Neural cell (in vitro differentiated cells): Measurements from ENCODE around the gene SEMA4F. TPM values are rescaled to one million over a fixed set of nuclear protein-coding genes. Genes with fewer than 3 reads are reported as not detected.

ENCODE experiments used
- H2AFZ ChIP-seq: fragments of 200-600, 300-800 bp; sonication (generic), shearing (Covaris generic); 2 replicates; pipeline ENCODE4 v1.6.0; 2014; ENCODE audit warnings: low read depth, mild to moderate bottlenecking, antibody characterized with exemption, low read length, moderate library complexity
- H3F3A ChIP-seq: fragments of 200-600 bp; shearing (Covaris generic); 2 replicates; pipeline ENCODE4 v1.6.1; 2016; ENCODE audit warnings: mild to moderate bottlenecking, moderate library complexity, mixed read lengths, antibody characterized with exemption, low read length; ENCODE audit not compliant: insufficient read depth, poor library complexity, severe bottlenecking
- H3K27ac ChIP-seq: fragments of 200-600, 300-800 bp; sonication (generic), shearing (Covaris generic); 2 replicates; pipeline ENCODE4 v1.5.1; 2014; ENCODE audit warnings: mild to moderate bottlenecking, low read length, moderate library complexity
- H3K27me3 ChIP-seq: fragments of 300-800, 200-600 bp; sonication (generic), shearing (Covaris generic); 2 replicates; pipeline ENCODE4 v1.6.0; 2014; ENCODE audit warnings: mild to moderate bottlenecking, low read depth, low read length, moderate library complexity; ENCODE audit not compliant: insufficient read depth
- H3K36me3 ChIP-seq: fragments of 300-800, 200-600 bp; sonication (generic), shearing (Covaris generic); 2 replicates; pipeline ENCODE4 v1.5.1; 2014; ENCODE audit warnings: mild to moderate bottlenecking, antibody characterized with exemption, low read length, moderate library complexity; ENCODE audit not compliant: insufficient read depth
- H3K4me2 ChIP-seq: fragments of 300-800, 200-600 bp; sonication (generic), shearing (Covaris generic); 2 replicates; pipeline ENCODE4 v1.6.0; 2014; ENCODE audit warnings: mild to moderate bottlenecking, low read length
- H3K4me3 ChIP-seq: fragments of 300-800, 200-600 bp; sonication (generic), shearing (Covaris generic); 2 replicates; pipeline ENCODE4 v1.5.1; 2014; ENCODE audit warnings: mild to moderate bottlenecking, low read length, moderate library complexity
- H3K79me2 ChIP-seq: fragments of 200-600 bp; shearing (Covaris generic); replicated peaks from 2 replicates; pipeline ENCODE4 v1.6.0; 2014; ENCODE audit warnings: mild to moderate bottlenecking, low read length, moderate library complexity; ENCODE audit not compliant: insufficient read depth
- H3K9ac ChIP-seq: fragments of 300-800, 200-600 bp; sonication (generic), shearing (Covaris generic); 2 replicates; pipeline ENCODE4 v1.6.1; 2016; ENCODE audit warnings: mild to moderate bottlenecking, low read length, mixed read lengths
- H3K9me2 ChIP-seq: fragments of 200-600 bp; shearing (Covaris generic); 2 replicates; pipeline ENCODE4 v1.6.1; 2016; ENCODE audit warnings: mild to moderate bottlenecking, low read length, mixed read lengths; ENCODE audit not compliant: insufficient read depth
- H3K9me3 ChIP-seq: fragments of 200-600, 300-800 bp; sonication (generic), shearing (Covaris generic); 2 replicates; pipeline ENCODE4 v1.6.1; 2016; ENCODE audit warnings: mild to moderate bottlenecking, mixed run types, low read length, moderate library complexity, mixed read lengths
- H4K20me1 ChIP-seq: fragments of 200-600 bp; shearing (Covaris generic); 2 replicates; pipeline ENCODE4 v1.6.1; 2016; ENCODE audit warnings: mild to moderate bottlenecking, mixed run types; ENCODE audit not compliant: insufficient read depth
- EP300 ChIP-seq: fragments of 450-650 bp; conservative IDR thresholded peaks from 2 replicates; pipeline ENCODE4 v1.6.1; 2014; ENCODE audit warnings: antibody characterized with exemption, mild to moderate bottlenecking, moderate library complexity; ENCODE audit not compliant: poor library complexity, severe bottlenecking
- EZH2 ChIP-seq: fragments of 200-600, 300-800 bp; shearing (Covaris generic), sonication (generic); IDR thresholded peaks from 2 replicates; pipeline ENCODE4 v1.6.1; 2014; ENCODE audit warnings: antibody characterized with exemption, low read length, borderline replicate concordance, mild to moderate bottlenecking; ENCODE audit not compliant: insufficient read depth, poor library complexity, severe bottlenecking
- MXI1 ChIP-seq: fragments of 450-650 bp; conservative IDR thresholded peaks from 2 replicates; pipeline ENCODE4 v1.6.1; 2014; ENCODE audit warnings: antibody characterized with exemption, mild to moderate bottlenecking; ENCODE audit not compliant: poor library complexity, severe bottlenecking
- POLR2AphosphoS5 ChIP-seq: IDR thresholded peaks from 2 replicates; pipeline ENCODE4 v1.6.1; 2012
- RAD21 ChIP-seq: fragments of 450-650 bp; conservative IDR thresholded peaks from 2 replicates; pipeline ENCODE4 v1.6.1; 2014; ENCODE audit warnings: antibody characterized with exemption, mild to moderate bottlenecking, moderate library complexity
- SMC3 ChIP-seq: fragments of 450-650 bp; conservative IDR thresholded peaks from 2 replicates; pipeline ENCODE4 v1.6.1; 2014; ENCODE audit warnings: antibody characterized with exemption, mild to moderate bottlenecking, moderate library complexity; ENCODE audit not compliant: poor library complexity
- TAF1 ChIP-seq: IDR thresholded peaks from 2 replicates; pipeline ENCODE4 v1.6.1; 2012; ENCODE audit warnings: low read depth
- polyA plus RNA-seq: library from polyadenylated mRNA; depleted of rRNA; stranded (reverse); fragments of >200 nt; gene quantifications from 2 replicates; pipeline ENCODE4 v1.2.3, GENCODE V29; 2014
- TF ChIP-seq, protein P1 (sequence below): fragments of 450-650 bp; IDR thresholded peaks from 2 replicates; pipeline ENCODE4 v1.5.1; 2014; ENCODE audit warnings: antibody characterized with exemption, mild to moderate bottlenecking, moderate library complexity; ENCODE audit not compliant: poor library complexity, severe bottlenecking
- TF ChIP-seq, protein P2 (sequence below): IDR thresholded peaks from 2 replicates; pipeline ENCODE4 v1.6.1; 2012; ENCODE audit warnings: borderline replicate concordance

The SEMA4F gene
- polyA plus RNA-seq, 1 donor from 2014 or later = 18.2 TPM

DNA sequence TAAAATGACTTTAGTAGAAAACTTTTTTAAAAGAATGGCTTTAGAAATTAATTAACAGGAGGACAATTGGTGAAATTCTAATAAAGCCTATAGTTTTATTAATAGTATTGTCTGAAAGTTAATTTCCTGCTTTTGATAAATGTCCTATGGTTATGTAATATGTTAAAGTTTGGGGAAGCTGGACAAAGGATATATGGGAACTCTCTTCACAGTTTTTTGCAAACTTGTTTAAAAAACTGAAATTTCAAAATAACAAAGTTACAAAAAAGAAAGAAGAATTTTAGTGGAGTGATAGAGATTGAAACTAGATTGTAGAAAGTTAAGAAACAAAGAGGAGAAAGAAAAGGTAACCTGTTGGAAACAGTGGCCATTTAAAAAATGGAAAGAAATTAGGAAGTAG, 67.3 kb downstream of the SEMA4F start:
- H3F3A ChIP-seq = no peaks in the 10 kb centered on the region
- no peak overlapping the region for H3K27ac ChIP-seq
- no peak overlapping the region for H3K4me3 ChIP-seq
- H3K9ac ChIP-seq = no peak overlapping the region
- H3K9me3 ChIP-seq = no peaks in the 10 kb centered on the region
- TF ChIP-seq TAF1 (no peak), SMC3 (no peak), EZH2 (no peak), MXI1 (no peak)
- TF ChIP-seq, protein P1, sequence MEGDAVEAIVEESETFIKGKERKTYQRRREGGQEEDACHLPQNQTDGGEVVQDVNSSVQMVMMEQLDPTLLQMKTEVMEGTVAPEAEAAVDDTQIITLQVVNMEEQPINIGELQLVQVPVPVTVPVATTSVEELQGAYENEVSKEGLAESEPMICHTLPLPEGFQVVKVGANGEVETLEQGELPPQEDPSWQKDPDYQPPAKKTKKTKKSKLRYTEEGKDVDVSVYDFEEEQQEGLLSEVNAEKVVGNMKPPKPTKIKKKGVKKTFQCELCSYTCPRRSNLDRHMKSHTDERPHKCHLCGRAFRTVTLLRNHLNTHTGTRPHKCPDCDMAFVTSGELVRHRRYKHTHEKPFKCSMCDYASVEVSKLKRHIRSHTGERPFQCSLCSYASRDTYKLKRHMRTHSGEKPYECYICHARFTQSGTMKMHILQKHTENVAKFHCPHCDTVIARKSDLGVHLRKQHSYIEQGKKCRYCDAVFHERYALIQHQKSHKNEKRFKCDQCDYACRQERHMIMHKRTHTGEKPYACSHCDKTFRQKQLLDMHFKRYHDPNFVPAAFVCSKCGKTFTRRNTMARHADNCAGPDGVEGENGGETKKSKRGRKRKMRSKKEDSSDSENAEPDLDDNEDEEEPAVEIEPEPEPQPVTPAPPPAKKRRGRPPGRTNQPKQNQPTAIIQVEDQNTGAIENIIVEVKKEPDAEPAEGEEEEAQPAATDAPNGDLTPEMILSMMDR = no peak
- TF ChIP-seq, protein P2, sequence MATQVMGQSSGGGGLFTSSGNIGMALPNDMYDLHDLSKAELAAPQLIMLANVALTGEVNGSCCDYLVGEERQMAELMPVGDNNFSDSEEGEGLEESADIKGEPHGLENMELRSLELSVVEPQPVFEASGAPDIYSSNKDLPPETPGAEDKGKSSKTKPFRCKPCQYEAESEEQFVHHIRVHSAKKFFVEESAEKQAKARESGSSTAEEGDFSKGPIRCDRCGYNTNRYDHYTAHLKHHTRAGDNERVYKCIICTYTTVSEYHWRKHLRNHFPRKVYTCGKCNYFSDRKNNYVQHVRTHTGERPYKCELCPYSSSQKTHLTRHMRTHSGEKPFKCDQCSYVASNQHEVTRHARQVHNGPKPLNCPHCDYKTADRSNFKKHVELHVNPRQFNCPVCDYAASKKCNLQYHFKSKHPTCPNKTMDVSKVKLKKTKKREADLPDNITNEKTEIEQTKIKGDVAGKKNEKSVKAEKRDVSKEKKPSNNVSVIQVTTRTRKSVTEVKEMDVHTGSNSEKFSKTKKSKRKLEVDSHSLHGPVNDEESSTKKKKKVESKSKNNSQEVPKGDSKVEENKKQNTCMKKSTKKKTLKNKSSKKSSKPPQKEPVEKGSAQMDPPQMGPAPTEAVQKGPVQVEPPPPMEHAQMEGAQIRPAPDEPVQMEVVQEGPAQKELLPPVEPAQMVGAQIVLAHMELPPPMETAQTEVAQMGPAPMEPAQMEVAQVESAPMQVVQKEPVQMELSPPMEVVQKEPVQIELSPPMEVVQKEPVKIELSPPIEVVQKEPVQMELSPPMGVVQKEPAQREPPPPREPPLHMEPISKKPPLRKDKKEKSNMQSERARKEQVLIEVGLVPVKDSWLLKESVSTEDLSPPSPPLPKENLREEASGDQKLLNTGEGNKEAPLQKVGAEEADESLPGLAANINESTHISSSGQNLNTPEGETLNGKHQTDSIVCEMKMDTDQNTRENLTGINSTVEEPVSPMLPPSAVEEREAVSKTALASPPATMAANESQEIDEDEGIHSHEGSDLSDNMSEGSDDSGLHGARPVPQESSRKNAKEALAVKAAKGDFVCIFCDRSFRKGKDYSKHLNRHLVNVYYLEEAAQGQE = no peak
- H3K4me2 ChIP-seq = no peak overlapping the region
- no peaks in the 10 kb centered on the region for H3K9me2 ChIP-seq
- H3K27me3 ChIP-seq = no peaks in the 10 kb centered on the region
- H2AFZ ChIP-seq = no peak overlapping the region
- H4K20me1 ChIP-seq = no peaks in the 10 kb centered on the region
- no peaks in the 10 kb centered on the region for H3K36me3 ChIP-seq
- H3K79me2 ChIP-seq = no peaks in the 10 kb centered on the region

DNA sequence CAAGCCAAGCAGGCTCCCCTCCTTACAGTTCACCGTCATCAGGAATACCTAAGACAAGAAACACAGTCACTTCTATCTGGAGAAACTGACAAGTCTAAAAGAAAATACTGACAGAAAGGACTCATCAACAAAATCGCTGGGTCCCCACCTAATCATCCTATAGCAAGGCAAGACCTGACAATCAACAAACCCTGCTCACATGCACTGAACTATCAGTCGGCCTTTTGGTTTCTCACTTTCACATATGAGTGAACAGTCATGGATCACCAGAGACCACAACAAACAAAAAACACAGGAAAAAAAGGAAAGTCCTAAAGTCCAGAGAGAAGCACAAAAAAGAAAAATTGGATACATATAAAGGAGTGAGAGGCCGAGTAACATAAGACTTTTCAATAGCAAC, 70.4 kb downstream of the SEMA4F start:
- Histone ChIP-seq H3K4me3 (no peak overlapping the region), H3K9me3 (no peaks in the 10 kb centered on the region), H2AFZ (no peak overlapping the region), H4K20me1 (no peaks in the 10 kb centered on the region), H3K4me2 (no peak overlapping the region), H3K36me3 (no peaks in the 10 kb centered on the region), H3K79me2 (no peaks in the 10 kb centered on the region), H3K27me3 (no peaks in the 10 kb centered on the region), H3K9ac (no peak overlapping the region), H3K27ac (no peak overlapping the region), H3F3A (no peaks in the 10 kb centered on the region), H3K9me2 (no peaks in the 10 kb centered on the region)
- TF ChIP-seq, protein P1 = no peak
- TF ChIP-seq EZH2 (no peak), POLR2AphosphoS5 (no peak), MXI1 (no peak), RAD21 (no peak), SMC3 (no peak), TAF1 (no peak), EP300 (no peak)
- TF ChIP-seq, protein P2 = no peak
